K562 (cell line): ENCODE results near the gene HS3ST3B1. TPM values are rescaled to one million over a fixed set of nuclear protein-coding genes. Genes with fewer than 3 reads are reported as not detected.

ENCODE experiments used
- ATAC-seq: fragments of 200-7000 bp; cut with Tn5 transposase; 3 replicates; pipeline ENCODE4 v1.9.1; 2020; ENCODE audit warnings: moderate library complexity
- BruUV-seq: library from RNA; stranded (reverse); fragments of 400-500 nt; replicated peaks from 2 replicates; lab custom pipeline; 2021; lab: Mats Ljungman, UMichigan
- CTCF ChIA-PET: fragments of 300-600 bp; formaldehyde crosslinking; extraction: SDS; loops from one replicate; lab custom pipeline; 2021; ENCODE audit warnings: low intra/inter-chr PET ratio; lab: Yijun Ruan, JAX
- POLR2A ChIA-PET: fragments of 300-600, 350-650 bp; sonication (Branson Sonifier 250); formaldehyde crosslinking; extraction: SDS; loops from one replicate; lab custom pipeline; 2021; ENCODE audit warnings: antibody characterized with exemption, inconsistent platforms; lab: Yijun Ruan, JAX
- DNase-seq, 4 experiments: peaks; one replicate each; pipeline versions ENCODE4 v3.0.0 to v3.0.0-alpha.2; 2011 to 2018; ENCODE audit warnings: low spot score in 3 of 4, mixed read lengths in 3 of 4; ENCODE audit errors: extremely low read depth in 1 of 4
- FAIRE-seq: peaks from 2 replicates; lab custom pipeline; 2011; peaks lifted over from hg19 to GRCh38; lab: Jason Lieb, UNC
- H2AFZ ChIP-seq: 2 replicates; pipeline ENCODE4 v1.6.0; 2011; ENCODE audit warnings: low read depth, low read length, control low read depth, inconsistent platforms
- H3K27ac ChIP-seq: fragments of 200-600 bp; 3 replicates; pipeline ENCODE4 v1.8.0; 2011; ENCODE audit warnings: low read depth, mild to moderate bottlenecking, control low read depth, inconsistent platforms, low read length, moderate library complexity, mixed read lengths; ENCODE audit errors: extremely low read depth
- H3K27me3 ChIP-seq, 2 experiments: fragments of 300-600 bp in 1 of 2; 2 replicates in 1 of 2; 3 replicates in 1 of 2; pipeline versions ENCODE4 v1.6.0 to v1.8.0; 2011; ENCODE audit warnings: inconsistent platforms in 2 of 2, low read length in 2 of 2, mild to moderate bottlenecking in 1 of 2, mixed read lengths in 1 of 2, moderate library complexity in 1 of 2; ENCODE audit not compliant: control insufficient read depth in 2 of 2, insufficient read depth in 2 of 2
- H3K36me3 ChIP-seq: fragments of 300-600 bp; 3 replicates; pipeline ENCODE4 v1.8.0; 2011; ENCODE audit warnings: mild to moderate bottlenecking, low read length, inconsistent platforms; ENCODE audit not compliant: control insufficient read depth, insufficient read depth
- H3K4me1 ChIP-seq, 2 experiments: fragments of 200-600 bp in 1 of 2; replicated peaks in 1 of 2; 2 replicates in 1 of 2; 3 replicates in 1 of 2; pipeline versions ENCODE4 v1.5.1 to v1.8.0; 2011; ENCODE audit warnings: inconsistent platforms in 2 of 2, low read length in 2 of 2, mild to moderate bottlenecking in 1 of 2, mixed read lengths in 1 of 2, moderate library complexity in 1 of 2; ENCODE audit not compliant: control insufficient read depth in 2 of 2, insufficient read depth in 2 of 2
- H3K4me2 ChIP-seq: 2 replicates; pipeline ENCODE4 v1.6.1; 2011; ENCODE audit warnings: low read length, control low read depth, inconsistent platforms, mixed read lengths; ENCODE audit not compliant: insufficient read depth
- H3K4me3 ChIP-seq: fragments of 200-600 bp; sonication (generic), shearing (Covaris generic); 2 replicates; pipeline ENCODE4 v1.5.1; 2016; ENCODE audit warnings: control low read depth, inconsistent platforms
- H3K79me2 ChIP-seq: fragments of 200-600 bp; 3 replicates; pipeline ENCODE4 v1.8.0; 2011; ENCODE audit warnings: low read length, inconsistent platforms; ENCODE audit not compliant: control insufficient read depth, insufficient read depth
- H3K9ac ChIP-seq, 2 experiments: 2 replicates each; pipeline versions ENCODE4 v1.6.0 to v1.6.1; 2011; ENCODE audit warnings: low read depth in 2 of 2, low read length in 2 of 2, control low read depth in 1 of 2, inconsistent platforms in 1 of 2, mild to moderate bottlenecking in 1 of 2, mixed read lengths in 1 of 2; ENCODE audit not compliant: insufficient read depth in 1 of 2
- H3K9me1 ChIP-seq: one replicate; pipeline ENCODE4 v1.6.0; 2011; ENCODE audit warnings: inconsistent platforms, mild to moderate bottlenecking, low read length, moderate library complexity; ENCODE audit not compliant: control insufficient read depth, insufficient read depth
- H3K9me3 ChIP-seq: replicated peaks from 2 replicates; pipeline ENCODE4 v1.5.1; 2011; ENCODE audit warnings: low read depth, low read length, inconsistent platforms; ENCODE audit not compliant: control insufficient read depth, insufficient read depth
- H4K20me1 ChIP-seq: replicated peaks from 2 replicates; pipeline ENCODE4 v1.6.1; 2011; ENCODE audit warnings: low read length, inconsistent platforms, mixed read lengths; ENCODE audit not compliant: control insufficient read depth, insufficient read depth
- ATF4 ChIP-seq: fragments of 450-650 bp; formaldehyde crosslinking; IDR thresholded peaks from 2 replicates; pipeline ENCODE4 v1.4.0; 2022; ENCODE audit warnings: mild to moderate bottlenecking, moderate library complexity
- BCOR ChIP-seq: fragments of 450-650 bp; IDR thresholded peaks from 2 replicates; pipeline ENCODE4 v1.6.1; 2016
- HNRNPUL1 ChIP-seq: fragments of 200-400 bp; formaldehyde crosslinking; IDR thresholded peaks from 2 replicates; pipeline ENCODE4 v1.6.1; 2017; ENCODE audit warnings: low read length
- PHF8 ChIP-seq: fragments of 200-600 bp; sonication (generic); IDR thresholded peaks from 2 replicates; pipeline ENCODE4 v1.6.1; 2012; ENCODE audit warnings: mixed run types, mild to moderate bottlenecking, inconsistent platforms, low read length, moderate library complexity, borderline replicate concordance
- POLR2H ChIP-seq: IDR thresholded peaks from 2 replicates; pipeline ENCODE4 v1.6.1; 2016; ENCODE audit warnings: missing genetic modification characterization, low read depth, mild to moderate bottlenecking, control low read depth, missing compliant biosample characterization, moderate library complexity
- PRMT5 ChIP-seq: sonication (generic); formaldehyde crosslinking; IDR thresholded peaks from 2 replicates; pipeline ENCODE4 v1.5.0; 2020; ENCODE audit warnings: missing genetic modification reagents
- SAP30 ChIP-seq: fragments of 200-600 bp; sonication (generic); IDR thresholded peaks from 2 replicates; pipeline ENCODE4 v1.6.1; 2012; ENCODE audit warnings: borderline replicate concordance, low read depth, mild to moderate bottlenecking, moderate library complexity, low read length, control low read depth, inconsistent platforms; ENCODE audit not compliant: insufficient read depth, poor library complexity, severe bottlenecking
- SMAD1 ChIP-seq: fragments of 150-350 bp; IDR thresholded peaks from 2 replicates; pipeline ENCODE4 v1.6.1; 2014; ENCODE audit warnings: low read length, low read depth; ENCODE audit not compliant: partially characterized antibody
- SMAD2 ChIP-seq: fragments of 150-350 bp; IDR thresholded peaks from 2 replicates; pipeline ENCODE4 v1.6.1; 2014; ENCODE audit warnings: low read depth, mild to moderate bottlenecking, low read length
- TCF7 ChIP-seq: sonication (generic); IDR thresholded peaks from 2 replicates; pipeline ENCODE4 v1.6.1; 2016; ENCODE audit warnings: antibody characterized with exemption, borderline replicate concordance
- VEZF1 ChIP-seq: fragments of 200-800 bp; sonication (Bioruptor generic); IDR thresholded peaks from 2 replicates; pipeline ENCODE4 v1.6.1; 2017; ENCODE audit warnings: missing genetic modification characterization, missing compliant biosample characterization
- XRCC4 ChIP-seq: IDR thresholded peaks from one replicate; pipeline ENCODE4 v1.6.1; 2011; ENCODE audit not compliant: insufficient read depth, insufficient read length; ENCODE audit errors: extremely low read depth
- ZNF740 ChIP-seq, 3 experiments: fragments of 200-800 bp in 1 of 3; sonication (Bioruptor generic) in 1 of 3; sonication (generic) in 1 of 3; formaldehyde crosslinking in 1 of 3; IDR thresholded peaks; 2 replicates each; pipeline versions ENCODE4 v1.6.1 to v1.8.0; 2016 to 2022; ENCODE audit warnings: mild to moderate bottlenecking in 2 of 3, missing compliant biosample characterization in 2 of 3, missing genetic modification characterization in 2 of 3, missing genetic modification reagents in 1 of 3
- ZNF79 ChIP-seq: fragments of 250-450 bp; sonication (Bioruptor Pico); IDR thresholded peaks from 2 replicates; pipeline ENCODE4 v1.4.0; 2020; ENCODE audit warnings: low read depth, mild to moderate bottlenecking, moderate library complexity
- WGBS: fragments of 100-300 bp; shearing (Covaris generic); methylation state at CpG from one replicate; pipeline ENCODE4 v1.1.6; 2016; ENCODE audit warnings: low coverage, mixed read lengths; ENCODE audit not compliant: insufficient coverage; ENCODE audit errors: missing lambda C conversion rate; 5-methylcytosine and 5-hydroxymethylcytosine counted together
- in situ Hi-C: fragments of 300-500 bp; cut with MboI; formaldehyde crosslinking; loops from 4 replicates; pipeline ENCODE4 v1.15.0; 2018; ENCODE audit warnings: inconsistent platforms, mixed read lengths
- intact Hi-C: fragments of 100-400 bp; cut with micrococcal nuclease; formaldehyde crosslinking; loops from 2 replicates; pipeline ENCODE4 v1.14.2; 2022
- polyA plus RNA-seq, 8 experiments: library from polyadenylated mRNA; depleted of rRNA in 4 of 8; stranded (reverse) in 5 of 8; unstranded in 3 of 8; fragments of >200 nt; fragmentation: Nextera tagmentation in 2 of 8; fragmentation: Illumina TruSeq in 1 of 8; extraction: Ambion mirVana in 2 of 8; extraction: Trizol in 1 of 8; gene quantifications; 2 replicates each; pipeline versions ENCODE4 v1.2.1 to v1.2.3, GENCODE V29; 2011 to 2014; ENCODE audit warnings: inconsistent platforms in 1 of 8, missing spikeins in 1 of 8
- total RNA-seq, 7 experiments: library from RNA; depleted of rRNA in 6 of 7; stranded (reverse); fragments of >200 nt in 6 of 7; fragmentation: Illumina TruSeq in 2 of 7; extraction: Trizol in 2 of 7; gene quantifications; 2 replicates each; pipeline versions ENCODE4 v1.2.1 to v1.2.3, GENCODE V29; 2011 to 2021; ENCODE audit warnings: low replicate concordance in 1 of 7
- TF ChIP-seq, protein P1 (sequence below): IDR thresholded peaks from 2 replicates; pipeline ENCODE4 v1.6.1; 2014; ENCODE audit warnings: antibody characterized with exemption
- TF ChIP-seq, protein P2 (sequence below): sonication (generic); formaldehyde crosslinking; IDR thresholded peaks from 2 replicates; pipeline ENCODE4 v1.8.0; 2022; ENCODE audit warnings: mild to moderate bottlenecking, missing genetic modification reagents

The HS3ST3B1 gene
- total and polyA plus RNA-seq, 9 of the 15 experiments (the other 6 are each of a cell fraction or from before 2014, with no cell fraction given), result 1.9 to 12.9 (median 3.7) TPM

GRCh38 chr17:14366199-14366598 lies 65.3 kb downstream of the HS3ST3B1 start:
- Histone ChIP-seq H3K4me3 (no peak overlapping the region), H3K4me2 (no peak overlapping the region)
- POLR2A ChIA-PET, result no interaction called here
- no peak for TF ChIP-seq TCF7
- TF ChIP-seq ZNF740 (CRISPR knock-in tag; IDR thresholded peaks at IDR 0.05), result no peak
- TF ChIP-seq ZNF740 (tag; IDR thresholded peaks at IDR 0.05), result no peak
- TF ChIP-seq BCOR, result no peak
- no peak for TF ChIP-seq HNRNPUL1
- TF ChIP-seq, protein P1, sequence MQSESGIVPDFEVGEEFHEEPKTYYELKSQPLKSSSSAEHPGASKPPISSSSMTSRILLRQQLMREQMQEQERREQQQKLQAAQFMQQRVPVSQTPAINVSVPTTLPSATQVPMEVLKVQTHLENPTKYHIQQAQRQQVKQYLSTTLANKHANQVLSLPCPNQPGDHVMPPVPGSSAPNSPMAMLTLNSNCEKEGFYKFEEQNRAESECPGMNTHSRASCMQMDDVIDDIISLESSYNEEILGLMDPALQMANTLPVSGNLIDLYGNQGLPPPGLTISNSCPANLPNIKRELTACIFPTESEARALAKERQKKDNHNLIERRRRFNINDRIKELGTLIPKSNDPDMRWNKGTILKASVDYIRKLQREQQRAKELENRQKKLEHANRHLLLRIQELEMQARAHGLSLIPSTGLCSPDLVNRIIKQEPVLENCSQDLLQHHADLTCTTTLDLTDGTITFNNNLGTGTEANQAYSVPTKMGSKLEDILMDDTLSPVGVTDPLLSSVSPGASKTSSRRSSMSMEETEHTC, result no peak
- no peak for TF ChIP-seq VEZF1 (CRISPR knock-in tag)
- no peak for TF ChIP-seq SMAD2
- no peak for TF ChIP-seq PRMT5
- TF ChIP-seq POLR2H, result no peak
- no peak for TF ChIP-seq XRCC4
- no peak for TF ChIP-seq ZNF79 (CRISPR knock-in tag)
- TF ChIP-seq ATF4 (CRISPR knock-in tag), result no peak
- no peak for TF ChIP-seq SAP30
- no peak for TF ChIP-seq SMAD1
- TF ChIP-seq PHF8, result no peak
- TF ChIP-seq, protein P2, sequence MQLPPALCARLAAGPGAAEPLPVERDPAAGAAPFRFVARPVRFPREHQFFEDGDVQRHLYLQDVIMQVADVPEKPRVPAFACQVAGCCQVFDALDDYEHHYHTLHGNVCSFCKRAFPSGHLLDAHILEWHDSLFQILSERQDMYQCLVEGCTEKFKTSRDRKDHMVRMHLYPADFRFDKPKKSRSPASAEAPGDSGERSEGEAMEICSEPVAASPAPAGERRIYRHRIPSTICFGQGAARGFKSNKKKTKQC, result no peak
- TF ChIP-seq, all 486 proteins: peak for 0
- in situ Hi-C loops, result no loop called here
- BruUV-seq, result no TSS peak
- no peak for DNase-seq
- ATAC-seq, result no peak
- CTCF ChIA-PET, result no interaction called here
- WGBS, result 3% methylated on average over 3 of the region's 3 CpGs
- no peak overlapping the region for H2AFZ ChIP-seq
- H4K20me1 ChIP-seq, result no peaks in the 10 kb centered on the region
- H3K9me3 ChIP-seq, result no peaks in the 10 kb centered on the region
- intact Hi-C loops, result no loop called here
- no peak overlapping the region for H3K27ac ChIP-seq
- no peaks in the 10 kb centered on the region; a peak in 1 of 5 replicates for H3K4me1 ChIP-seq
- H3K9me1 ChIP-seq, result no peaks in the 10 kb centered on the region
- FAIRE-seq, result no peak
- H3K27me3 ChIP-seq, result no peaks in the 10 kb centered on the region
- no peak overlapping the region for H3K9ac ChIP-seq
- no peaks in the 10 kb centered on the region for H3K79me2 ChIP-seq
- no peaks in the 10 kb centered on the region for H3K36me3 ChIP-seq
